ENCODE data around the gene SCAMP5.

- TF ChIP-seq CTCF (IDR thresholded peaks at IDR 0.05) (no peak), POLR2AphosphoS5 (IDR thresholded peaks at IDR 0.05) (no peak), POLR2A (IDR thresholded peaks at IDR 0.05) (no peak)
Measured at GRCh38 chr15:75067123-75067830, 71.9 kb downstream of the SCAMP5 start.
